ENCODE results near the gene SLX4IP.

Gene SLX4IP

DNA sequence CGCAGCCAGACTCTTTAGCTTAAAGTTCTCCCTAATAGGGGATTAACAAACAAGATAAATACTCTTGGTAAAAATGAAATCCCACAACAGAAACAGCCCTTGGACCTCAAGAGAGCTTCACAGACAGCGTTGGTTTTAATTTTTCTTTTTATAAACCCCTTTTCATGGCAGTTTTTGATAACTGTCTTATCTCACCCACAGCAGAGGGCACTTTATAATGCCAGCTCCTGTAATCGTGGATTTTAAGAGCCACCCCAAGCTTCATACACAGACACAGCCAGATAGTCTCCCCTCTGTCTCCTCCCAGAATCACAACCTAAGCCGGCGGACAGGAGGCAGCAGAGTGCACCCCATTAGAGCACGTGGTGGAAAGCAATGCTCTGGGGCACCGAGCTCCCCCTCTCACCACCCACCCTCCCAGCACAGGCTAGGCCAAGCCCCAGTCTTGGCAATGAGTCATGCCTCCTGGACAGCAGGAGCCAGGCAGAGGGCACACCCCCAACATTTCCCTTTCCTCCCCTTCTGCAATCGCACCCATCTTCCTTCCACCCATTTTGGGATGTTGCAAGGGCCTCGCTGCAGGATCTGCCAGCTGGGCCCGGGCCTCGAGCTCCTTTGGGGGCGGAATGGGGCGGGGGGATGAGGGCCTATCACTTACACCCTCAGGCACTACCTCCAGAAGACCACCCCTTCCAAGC, 236.3 kb downstream of the SLX4IP start:
- Histone ChIP-seq H3K4me3 (ENCODE audit: low read length) (peak overlapping the region; percentile 88), H3K27ac (ENCODE audit: low read depth, low read length) (peak overlapping the region; percentile 96), H3K9ac (ENCODE audit: low read length) (no peak overlapping the region), H3K36me3 (ENCODE audit: control insufficient read depth, insufficient read depth, low read length) (peaks cover 12% of the 10 kb centered on the region), H3K27me3 (ENCODE audit: control insufficient read depth, insufficient read depth, low read length) (no peaks in the 10 kb centered on the region), H3K4me1 (ENCODE audit: control insufficient read depth, insufficient read depth, low read length) (peaks cover 26% of the 10 kb centered on the region)

GRCh38 chr20:10671919-10672623, 237.0 kb downstream of the SLX4IP start:
- H3K27ac ChIP-seq (ENCODE audit: low read depth, low read length) = peak overlapping the region; percentile 96
- peaks cover 24% of the 10 kb centered on the region for H3K4me1 ChIP-seq (ENCODE audit: control insufficient read depth, insufficient read depth, low read length)
- peak overlapping the region; percentile 57 for H3K9ac ChIP-seq (ENCODE audit: low read length)
- H3K36me3 ChIP-seq (ENCODE audit: control insufficient read depth, insufficient read depth, low read length) = peaks cover 8% of the 10 kb centered on the region
- H3K27me3 ChIP-seq (ENCODE audit: control insufficient read depth, insufficient read depth, low read length) = no peaks in the 10 kb centered on the region
- peak overlapping the region; percentile 88 for H3K4me3 ChIP-seq (ENCODE audit: low read length)

DNA sequence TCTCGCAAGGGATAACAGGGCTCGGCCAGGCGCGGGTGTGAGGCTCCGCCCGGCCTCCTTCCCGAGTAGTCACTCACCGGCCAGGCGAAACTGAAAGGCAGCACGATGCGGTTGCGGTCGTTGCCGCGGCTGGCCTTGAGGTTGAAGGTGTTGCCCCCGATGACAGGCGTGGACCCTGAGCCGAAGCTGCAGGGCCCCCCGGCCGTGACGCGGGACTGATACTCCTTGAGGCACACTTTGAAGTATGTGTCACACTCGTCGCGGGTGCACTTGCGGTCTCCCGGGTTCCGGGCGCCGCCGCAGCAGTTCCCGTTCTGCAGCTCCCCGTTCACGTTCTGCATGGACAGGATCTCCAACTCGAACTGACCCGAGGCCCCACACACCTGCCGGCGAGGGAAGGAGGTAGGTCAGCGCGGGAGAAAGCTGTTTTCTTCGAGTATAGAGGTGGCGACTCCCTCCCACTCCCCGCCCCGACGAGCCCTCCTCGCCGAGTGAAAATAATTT, 237.6 kb downstream of the SLX4IP start:
- H3K4me3 ChIP-seq (ENCODE audit: low read length) = peak overlapping the region; percentile 88
- peak overlapping the region; percentile 96 for H3K27ac ChIP-seq (ENCODE audit: low read depth, low read length)
- no peaks in the 10 kb centered on the region for H3K27me3 ChIP-seq (ENCODE audit: control insufficient read depth, insufficient read depth, low read length)
- peak overlapping the region; percentile 57 for H3K9ac ChIP-seq (ENCODE audit: low read length)
- peaks cover 24% of the 10 kb centered on the region for H3K4me1 ChIP-seq (ENCODE audit: control insufficient read depth, insufficient read depth, low read length)
- H3K36me3 ChIP-seq (ENCODE audit: control insufficient read depth, insufficient read depth, low read length) = peaks cover 6% of the 10 kb centered on the region

GRCh38 chr20:10673176-10673841, 238.2 kb downstream of the SLX4IP start:
- Histone ChIP-seq H3K9ac (ENCODE audit: low read length) (peak overlapping the region; percentile 57), H3K36me3 (ENCODE audit: control insufficient read depth, insufficient read depth, low read length) (peaks cover 6% of the 10 kb centered on the region), H3K4me1 (ENCODE audit: control insufficient read depth, insufficient read depth, low read length) (peaks cover 24% of the 10 kb centered on the region), H3K27ac (ENCODE audit: low read depth, low read length) (peak overlapping the region; percentile 96), H3K4me3 (ENCODE audit: low read length) (peak overlapping the region; percentile 88), H3K27me3 (ENCODE audit: control insufficient read depth, insufficient read depth, low read length) (no peaks in the 10 kb centered on the region)

DNA sequence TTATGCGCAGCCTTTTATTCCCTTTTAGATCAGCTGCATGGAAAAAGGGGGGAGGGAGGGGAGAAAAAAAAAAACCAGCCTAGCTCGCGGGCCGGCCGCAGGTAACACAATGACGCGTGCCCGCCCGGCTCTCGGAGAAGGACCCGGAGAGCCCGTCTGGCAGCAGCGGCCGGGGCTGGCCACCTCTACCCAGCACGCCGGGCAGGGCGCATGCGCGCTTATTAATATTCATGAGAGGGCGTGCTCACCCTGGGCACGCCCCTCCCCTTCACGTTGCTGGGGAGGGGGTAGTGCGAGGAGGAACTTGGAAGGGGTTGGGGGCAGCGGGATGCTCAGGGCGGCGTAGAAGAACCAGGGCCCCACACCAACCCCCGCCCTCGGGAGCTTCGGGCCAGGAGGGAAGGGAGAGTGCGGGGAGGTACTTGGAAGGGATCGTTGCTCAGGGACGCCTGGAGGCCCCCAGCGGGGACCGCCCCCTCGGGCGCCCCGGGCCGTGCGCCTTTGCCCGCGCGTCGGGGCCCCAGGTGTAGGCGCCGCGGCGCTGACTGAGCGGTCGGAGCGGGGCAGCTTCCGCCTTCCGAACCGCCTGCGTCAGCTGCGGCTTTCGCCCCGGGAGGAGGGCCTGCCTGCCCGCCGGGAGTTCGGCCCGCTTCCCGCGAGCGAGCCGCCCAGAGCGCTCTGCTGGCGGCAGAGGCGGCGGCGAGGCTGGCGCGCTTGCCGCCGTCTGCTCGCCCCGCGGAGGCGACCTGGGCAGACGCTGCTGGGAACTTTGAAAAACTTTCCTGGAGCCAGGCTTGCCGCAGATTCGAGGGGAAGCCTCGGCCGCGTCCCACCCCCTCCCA, 239.0 kb downstream of the SLX4IP start, which contains the start of gene JAG1:
Gene JAG1 (minus strand): TSS at position 158 of the 842 bp plus-strand sequence. CDS start 469 bp downstream, outside the sequence.
- Histone ChIP-seq H3K4me1 (ENCODE audit: control insufficient read depth, insufficient read depth, low read length) (peaks cover 19% of the 10 kb centered on the region), H3K9ac (ENCODE audit: low read length) (peak within 1 kb of the TSS; percentile 90), H3K36me3 (ENCODE audit: control insufficient read depth, insufficient read depth, low read length) (peaks cover 4% of the 10 kb centered on the region), H3K27me3 (ENCODE audit: control insufficient read depth, insufficient read depth, low read length) (no peaks in the 10 kb centered on the region), H3K27ac (ENCODE audit: low read depth, low read length) (peak within 1 kb of the TSS; percentile 96), H3K4me3 (ENCODE audit: low read length) (peak within 1 kb of the TSS; percentile 88)

GRCh38 chr20:10674684-10675449, 239.8 kb downstream of the SLX4IP start:
- H3K4me1 ChIP-seq (ENCODE audit: control insufficient read depth, insufficient read depth, low read length) = peaks cover 16% of the 10 kb centered on the region
- peaks cover 2% of the 10 kb centered on the region for H3K36me3 ChIP-seq (ENCODE audit: control insufficient read depth, insufficient read depth, low read length)
- H3K27me3 ChIP-seq (ENCODE audit: control insufficient read depth, insufficient read depth, low read length) = no peaks in the 10 kb centered on the region
- H3K9ac ChIP-seq (ENCODE audit: low read length) = peak overlapping the region; percentile 90
- peak overlapping the region; percentile 88 for H3K4me3 ChIP-seq (ENCODE audit: low read length)
- H3K27ac ChIP-seq (ENCODE audit: low read depth, low read length) = peak overlapping the region; percentile 96

- Histone ChIP-seq H3K27me3 (ENCODE audit: control insufficient read depth, insufficient read depth, low read length) (no peaks in the 10 kb centered on the region), H3K4me1 (ENCODE audit: control insufficient read depth, insufficient read depth, low read length) (peaks cover 13% of the 10 kb centered on the region), H3K27ac (ENCODE audit: low read depth, low read length) (peak overlapping the region; percentile 96), H3K36me3 (ENCODE audit: control insufficient read depth, insufficient read depth, low read length) (peaks cover 2% of the 10 kb centered on the region), H3K4me3 (ENCODE audit: low read length) (peak overlapping the region; percentile 88), H3K9ac (ENCODE audit: low read length) (no peak overlapping the region)
Observed at GRCh38 chr20:10675450-10675848, 240.3 kb downstream of the SLX4IP start.

DNA sequence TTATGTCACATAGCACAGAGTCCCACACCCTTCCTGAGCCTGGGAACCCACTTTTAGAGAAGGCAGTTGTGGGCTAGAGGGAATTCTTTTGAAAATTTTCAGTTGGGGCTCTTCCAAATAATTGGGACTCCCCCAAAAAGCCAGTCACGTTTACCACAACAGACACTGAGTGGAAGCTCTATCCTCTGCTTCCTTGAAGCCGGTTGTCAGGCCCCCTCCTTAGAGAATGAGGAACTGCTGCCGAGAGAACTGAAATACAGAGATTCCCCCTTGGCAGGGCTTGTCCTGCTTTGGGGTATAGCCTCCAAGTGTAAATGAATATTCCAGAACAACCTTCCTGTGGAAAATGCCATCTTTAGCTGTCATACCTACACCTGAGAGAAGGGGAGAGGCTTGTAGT, 241.4 kb downstream of the SLX4IP start:
- Histone ChIP-seq H3K27me3 (ENCODE audit: control insufficient read depth, insufficient read depth, low read length) (no peaks in the 10 kb centered on the region), H3K4me1 (ENCODE audit: control insufficient read depth, insufficient read depth, low read length) (peaks cover 6% of the 10 kb centered on the region), H3K9ac (ENCODE audit: low read length) (no peak overlapping the region), H3K4me3 (ENCODE audit: low read length) (no peak overlapping the region), H3K27ac (ENCODE audit: low read depth, low read length) (no peak overlapping the region), H3K36me3 (ENCODE audit: control insufficient read depth, insufficient read depth, low read length) (peaks cover 2% of the 10 kb centered on the region)

Measured in rectal smooth muscle tissue (tissue), 1 donor.